ENCODE measurements around the gene POMP. TPM values are rescaled to one million over a fixed set of nuclear protein-coding genes. Genes with fewer than 3 reads are reported as not detected.
A peak's percentile ranks its signal among the peaks of the same experiment; 100 is the strongest.

POMP gene
- total RNA-seq, 1 donor from 2014 or later: 49.7 TPM

GRCh38 chr13:28638756-28639155 is 20.2 kb upstream of the POMP start:
- H3K4me1 Mint-ChIP-seq: peaks cover 7% of the 10 kb centered on the region
- H3K36me3 Mint-ChIP-seq: no peaks in the 10 kb centered on the region
- H3K9me3 Mint-ChIP-seq: no peaks in the 10 kb centered on the region
- no peak for TF ChIP-seq CTCF (IDR thresholded peaks at IDR 0.05; ENCODE audit: unreplicated experiment)
- H3K27me3 Mint-ChIP-seq (ENCODE audit: low read depth): peaks cover 3% of the 10 kb centered on the region
- no peak for DNase-seq (ENCODE audit: low spot score in 2 of 2, unreplicated experiment in 2 of 2)
- no peak overlapping the region for H3K27ac Mint-ChIP-seq
- no peak overlapping the region for H3K4me3 Mint-ChIP-seq

GRCh38 chr13:28640861-28641599 is 17.9 kb upstream of the POMP start:
- no peak for TF ChIP-seq CTCF (IDR thresholded peaks at IDR 0.05; ENCODE audit: unreplicated experiment)
- no peaks in the 10 kb centered on the region for H3K9me3 Mint-ChIP-seq
- DNase-seq (ENCODE audit: low spot score in 2 of 2, unreplicated experiment in 2 of 2): no peak
- H3K36me3 Mint-ChIP-seq: no peaks in the 10 kb centered on the region
- H3K27me3 Mint-ChIP-seq (ENCODE audit: low read depth): peaks cover 3% of the 10 kb centered on the region
- H3K4me1 Mint-ChIP-seq: peaks cover 7% of the 10 kb centered on the region
- no peak overlapping the region for H3K27ac Mint-ChIP-seq
- H3K4me3 Mint-ChIP-seq: no peak overlapping the region

GRCh38 chr13:28641600-28641926 is 17.4 kb upstream of the POMP start:
- H3K9me3 Mint-ChIP-seq: no peaks in the 10 kb centered on the region
- no peak overlapping the region for H3K27ac Mint-ChIP-seq
- no peak overlapping the region for H3K4me3 Mint-ChIP-seq
- peaks cover 3% of the 10 kb centered on the region for H3K27me3 Mint-ChIP-seq (ENCODE audit: low read depth)
- no peaks in the 10 kb centered on the region for H3K36me3 Mint-ChIP-seq
- no peak for TF ChIP-seq CTCF (IDR thresholded peaks at IDR 0.05; ENCODE audit: unreplicated experiment)
- peaks cover 7% of the 10 kb centered on the region for H3K4me1 Mint-ChIP-seq
- DNase-seq (ENCODE audit: low spot score in 2 of 2, unreplicated experiment in 2 of 2): no peak

- Mint-ChIP-seq H3K4me3 (no peak overlapping the region), H3K4me1 (peaks cover 28% of the 10 kb centered on the region), H3K27me3 (ENCODE audit: low read depth) (no peaks in the 10 kb centered on the region), H3K9me3 (no peaks in the 10 kb centered on the region), H3K27ac (no peak overlapping the region), H3K36me3 (peaks cover 8% of the 10 kb centered on the region)
- no peak for TF ChIP-seq CTCF (IDR thresholded peaks at IDR 0.05; ENCODE audit: unreplicated experiment)
- DNase-seq (ENCODE audit: low spot score in 2 of 2, unreplicated experiment in 2 of 2): no peak
Observed at GRCh38 chr13:28650284-28650683, 8.6 kb upstream of the POMP start.

- no peak for TF ChIP-seq CTCF (IDR thresholded peaks at IDR 0.05; ENCODE audit: unreplicated experiment)
- Mint-ChIP-seq H3K36me3 (peaks cover 8% of the 10 kb centered on the region), H3K27ac (peak overlapping the region; percentile 36), H3K4me3 (no peak overlapping the region), H3K27me3 (ENCODE audit: low read depth) (no peaks in the 10 kb centered on the region), H3K9me3 (no peaks in the 10 kb centered on the region), H3K4me1 (peaks cover 44% of the 10 kb centered on the region)
- no peak for DNase-seq (ENCODE audit: low spot score in 2 of 2, unreplicated experiment in 2 of 2)
Observed at GRCh38 chr13:28651810-28652401, 7.0 kb upstream of the POMP start.
